GM12873 (cell line): ENCODE measurements around the gene RUSF1.

Source experiments
- TF ChIP-seq, protein P1 (sequence below): IDR thresholded peaks from 2 replicates; pipeline ENCODE4 v1.5.1; 2012; ENCODE audit warnings: low read depth, mild to moderate bottlenecking, moderate library complexity, low read length, control low read depth; ENCODE audit not compliant: insufficient read depth; ENCODE audit errors: missing control alignments

The RUSF1 gene

GRCh38 chr16:31461921-31462804, 46.0 kb downstream of the RUSF1 start:
- TF ChIP-seq, protein P1, sequence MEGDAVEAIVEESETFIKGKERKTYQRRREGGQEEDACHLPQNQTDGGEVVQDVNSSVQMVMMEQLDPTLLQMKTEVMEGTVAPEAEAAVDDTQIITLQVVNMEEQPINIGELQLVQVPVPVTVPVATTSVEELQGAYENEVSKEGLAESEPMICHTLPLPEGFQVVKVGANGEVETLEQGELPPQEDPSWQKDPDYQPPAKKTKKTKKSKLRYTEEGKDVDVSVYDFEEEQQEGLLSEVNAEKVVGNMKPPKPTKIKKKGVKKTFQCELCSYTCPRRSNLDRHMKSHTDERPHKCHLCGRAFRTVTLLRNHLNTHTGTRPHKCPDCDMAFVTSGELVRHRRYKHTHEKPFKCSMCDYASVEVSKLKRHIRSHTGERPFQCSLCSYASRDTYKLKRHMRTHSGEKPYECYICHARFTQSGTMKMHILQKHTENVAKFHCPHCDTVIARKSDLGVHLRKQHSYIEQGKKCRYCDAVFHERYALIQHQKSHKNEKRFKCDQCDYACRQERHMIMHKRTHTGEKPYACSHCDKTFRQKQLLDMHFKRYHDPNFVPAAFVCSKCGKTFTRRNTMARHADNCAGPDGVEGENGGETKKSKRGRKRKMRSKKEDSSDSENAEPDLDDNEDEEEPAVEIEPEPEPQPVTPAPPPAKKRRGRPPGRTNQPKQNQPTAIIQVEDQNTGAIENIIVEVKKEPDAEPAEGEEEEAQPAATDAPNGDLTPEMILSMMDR, result no peak

- TF ChIP-seq, protein P1, result no peak
These were observed 46.8 kb downstream of the RUSF1 start for GRCh38 chr16:31461201-31461920.

DNA sequence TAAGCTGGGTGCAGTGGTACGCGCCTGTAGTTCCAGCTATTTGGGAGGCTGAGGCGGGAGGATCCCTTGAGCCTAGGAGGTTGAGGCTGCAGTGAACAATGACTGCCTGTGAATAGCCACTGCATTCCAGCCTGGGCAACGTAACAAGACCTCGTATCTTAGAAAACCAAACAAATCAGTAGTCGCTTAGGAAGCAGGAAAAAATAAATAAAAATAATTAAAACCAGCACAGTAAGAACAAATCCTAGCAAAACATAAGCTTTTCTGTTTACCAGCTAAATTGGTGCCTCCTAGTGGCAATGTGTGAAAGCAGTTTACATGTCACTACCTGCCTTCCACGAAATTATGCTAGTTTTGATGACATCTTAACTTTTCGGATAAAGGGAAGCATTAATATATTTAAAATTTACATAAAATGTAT, 47.6 kb downstream of the RUSF1 start:
- TF ChIP-seq, protein P1, result peak; percentile 67

GRCh38 chr16:31459687-31460581, 48.3 kb downstream of the RUSF1 start:
- TF ChIP-seq, protein P1, result no peak

DNA sequence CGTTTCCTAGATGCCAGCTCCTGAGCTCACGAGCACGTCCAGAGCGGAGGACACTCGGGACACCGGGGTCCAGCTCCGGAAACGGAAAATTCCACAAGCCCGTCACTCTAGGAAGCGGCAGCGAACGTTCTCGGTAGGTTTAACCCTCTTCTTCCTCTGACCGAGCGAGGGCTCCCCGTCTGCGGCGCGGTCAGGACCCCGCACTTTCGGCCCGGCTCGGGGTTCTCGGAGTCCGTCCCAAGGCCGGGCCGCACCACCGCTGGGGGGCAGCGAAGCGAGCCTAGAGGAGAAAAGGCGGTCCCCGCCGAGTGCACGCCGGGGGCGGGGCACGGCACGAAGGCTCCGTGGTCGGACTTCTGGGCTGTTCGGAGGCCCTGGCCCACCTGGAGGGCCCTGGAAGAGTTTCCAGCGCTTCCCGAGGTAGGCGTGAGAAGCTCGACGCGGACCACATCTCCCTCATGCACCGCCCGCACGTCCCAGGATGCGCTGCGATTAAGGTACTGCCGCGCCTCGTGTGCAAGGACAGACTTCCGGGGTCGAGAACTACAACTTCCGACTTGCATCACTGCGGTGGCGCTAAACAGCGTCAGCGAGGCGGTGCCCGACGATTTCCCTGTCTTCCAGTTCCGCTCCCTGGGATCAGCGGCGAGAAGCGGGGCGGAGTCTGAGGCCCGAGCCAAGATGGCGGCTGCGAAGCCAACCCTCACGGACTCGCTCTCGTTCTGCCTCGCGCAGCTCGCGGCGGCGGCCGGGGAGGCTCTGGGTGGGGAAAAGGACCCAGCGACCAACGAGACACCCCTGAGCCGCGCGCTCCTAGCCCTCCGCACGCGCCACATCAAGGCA, 49.1 kb downstream of the RUSF1 start, which contains the start of gene ARMC5:
TSS of gene ARMC5 (plus strand) at position 658 of the 843 bp plus-strand sequence. CDS start at position 682, 24 bp downstream.
- TF ChIP-seq, protein P1, result peak; percentile 63

GRCh38 chr16:31458073-31458843, 49.9 kb downstream of the RUSF1 start:
- TF ChIP-seq, protein P1, result peak; percentile 42
